GM12801 (cell line): ENCODE data around the gene OR52N4.

Experiments
- CTCF ChIP-seq: IDR thresholded peaks from one replicate; pipeline ENCODE4 v1.5.1; 2011; ENCODE audit warnings: control low read depth; ENCODE audit not compliant: insufficient read length; ENCODE audit errors: extremely low read depth

OR52N4 gene

GRCh38 chr11:5753943-5754342 is at the start of gene OR52N4:
Gene OR52N4 (plus strand): TSS chr11:5754243. CDS start chr11:5754741, 498 bp downstream.
- TF ChIP-seq CTCF, result no peak

- TF ChIP-seq CTCF, result no peak
These were observed 48.4 kb upstream of the OR52N4 start for GRCh38 chr11:5705688-5706087.

GRCh38 chr11:5712507-5712906 is 41.5 kb upstream of the OR52N4 start:
- no peak for TF ChIP-seq CTCF

- TF ChIP-seq CTCF, result no peak
These were observed 40.3 kb upstream of the OR52N4 start for GRCh38 chr11:5713695-5714094.

- TF ChIP-seq CTCF, result no peak
These were observed 34.1 kb upstream of the OR52N4 start for GRCh38 chr11:5719703-5720495.

GRCh38 chr11:5722622-5723021 is 31.4 kb upstream of the OR52N4 start:
- TF ChIP-seq CTCF, result no peak

- TF ChIP-seq CTCF, result no peak
These were observed 27.7 kb upstream of the OR52N4 start for GRCh38 chr11:5726351-5726750.
